NCI-H2171 (cell line): ENCODE data around the gene ERC1.
"Not testable (repeated sequence)": the region's sequence is repeated elsewhere in the genome, so short reads cannot be mapped to it uniquely, and the experiment has no call there.

Experiments
- DNase-seq: peaks from one replicate; lab custom pipeline; 2025; lab: John Stamatoyannopoulos, UW

Gene ERC1

GRCh38 chr12:988646-989045 is 2.4 kb upstream of the ERC1 start:
- no peak for DNase-seq

GRCh38 chr12:989051-989450 is 2.0 kb upstream of the ERC1 start:
- no peak for DNase-seq

DNA sequence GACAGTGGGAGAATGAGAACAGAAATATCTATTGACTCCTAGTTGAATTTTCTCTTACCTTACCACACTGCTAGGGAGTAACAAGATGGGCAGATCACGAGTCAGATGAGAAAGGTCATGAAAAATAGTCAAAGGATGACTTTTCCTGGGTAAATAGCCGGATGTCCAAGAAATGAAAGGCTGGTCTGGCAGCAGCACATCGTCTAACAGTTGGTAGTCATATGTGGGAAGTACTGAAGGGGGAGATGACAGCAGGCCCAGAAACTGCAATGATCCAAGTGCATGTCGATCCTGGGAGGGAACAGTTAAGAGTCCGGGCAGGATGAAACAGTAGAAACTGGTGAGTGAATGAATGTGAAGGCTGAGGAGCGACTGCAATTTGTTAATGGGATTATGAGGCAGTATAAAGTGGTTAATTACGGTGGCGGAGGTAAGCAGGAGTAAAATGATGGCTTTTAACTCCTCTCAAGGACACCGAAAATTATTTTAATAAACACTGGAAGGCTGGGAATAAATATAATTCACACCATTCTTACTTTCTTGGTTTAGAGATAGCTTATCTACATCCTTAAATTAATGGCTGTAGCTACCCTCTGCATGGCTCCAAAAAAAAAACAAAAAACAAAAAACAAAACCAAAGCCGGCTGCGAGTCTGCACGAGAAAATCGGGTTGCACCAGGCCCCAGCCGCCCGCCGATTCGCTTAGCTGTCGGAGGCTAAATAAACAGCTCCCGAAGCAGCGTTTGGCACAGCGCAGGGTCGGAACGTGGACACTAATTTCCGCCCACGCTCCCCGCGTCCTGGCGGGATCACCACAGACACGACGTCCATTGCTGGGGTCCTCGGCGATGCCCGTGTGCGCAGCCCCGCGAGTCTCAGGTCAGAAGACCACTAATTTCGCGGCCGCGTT is 1.0 kb upstream of the ERC1 start:
- peak; percentile 92 for DNase-seq

- peak; percentile 95 for DNase-seq
These were observed 619 bp downstream of the ERC1 start for GRCh38 chr12:991350-992333.

DNA sequence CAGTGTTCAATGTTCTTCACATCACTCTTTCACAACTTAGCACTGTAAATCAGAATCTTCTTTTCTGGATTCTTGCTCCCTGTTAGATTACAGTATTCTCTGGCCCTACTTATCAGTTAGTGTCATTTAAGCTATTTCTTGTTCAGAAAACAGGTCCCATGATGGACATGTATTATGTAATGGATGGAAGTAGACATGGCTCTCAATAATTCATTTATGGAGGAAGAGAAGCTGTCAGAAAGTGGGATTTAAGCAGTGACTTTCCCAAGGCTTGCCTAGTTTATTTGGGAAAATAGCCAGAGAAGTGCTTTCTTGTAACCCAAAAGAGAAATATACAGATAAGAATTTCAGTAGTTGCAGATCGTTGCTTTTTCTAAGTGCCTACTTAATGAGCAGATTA is 1.6 kb downstream of the ERC1 start:
- no peak for DNase-seq

DNA sequence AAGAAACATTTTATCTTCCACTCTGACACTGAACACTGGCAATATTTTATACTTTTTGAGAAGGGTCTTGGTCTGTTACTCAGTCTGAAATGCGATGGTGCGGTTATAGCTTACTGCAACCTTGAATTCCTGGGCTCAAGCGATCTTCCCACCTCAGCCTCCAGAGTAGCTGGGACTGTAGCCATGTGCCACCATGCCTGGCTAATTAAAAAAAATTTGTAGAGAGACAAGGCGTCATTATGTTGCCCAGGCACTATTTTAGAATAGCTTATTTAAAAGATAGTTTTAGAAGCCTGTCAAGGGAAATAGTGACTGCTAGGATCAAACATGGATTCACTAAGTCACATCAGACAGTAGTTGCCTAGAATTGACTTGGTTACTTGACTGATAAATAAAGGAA is 5.9 kb downstream of the ERC1 start:
- DNase-seq: no peak

DNA sequence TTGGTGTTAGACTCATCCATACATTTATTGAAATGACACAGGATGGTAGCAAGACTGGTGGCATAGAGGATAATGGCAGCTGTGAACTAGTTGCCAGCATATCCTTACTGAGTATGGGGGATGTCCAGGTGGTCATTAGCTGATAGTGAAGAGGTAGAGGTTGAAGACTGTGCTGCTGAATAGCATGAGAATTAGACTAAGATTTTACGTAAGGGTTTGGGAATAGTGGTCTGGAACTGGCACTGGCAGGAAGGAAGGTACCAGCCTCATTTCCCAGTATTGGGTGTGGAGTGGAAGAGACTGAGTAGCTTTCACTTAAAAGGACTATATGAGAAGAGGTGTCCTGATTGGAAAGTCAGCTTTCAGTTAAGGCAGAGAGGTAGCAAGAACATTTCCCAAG is 6.5 kb downstream of the ERC1 start:
- no peak for DNase-seq

GRCh38 chr12:998020-998874 is 7.2 kb downstream of the ERC1 start:
- no peak for DNase-seq

DNA sequence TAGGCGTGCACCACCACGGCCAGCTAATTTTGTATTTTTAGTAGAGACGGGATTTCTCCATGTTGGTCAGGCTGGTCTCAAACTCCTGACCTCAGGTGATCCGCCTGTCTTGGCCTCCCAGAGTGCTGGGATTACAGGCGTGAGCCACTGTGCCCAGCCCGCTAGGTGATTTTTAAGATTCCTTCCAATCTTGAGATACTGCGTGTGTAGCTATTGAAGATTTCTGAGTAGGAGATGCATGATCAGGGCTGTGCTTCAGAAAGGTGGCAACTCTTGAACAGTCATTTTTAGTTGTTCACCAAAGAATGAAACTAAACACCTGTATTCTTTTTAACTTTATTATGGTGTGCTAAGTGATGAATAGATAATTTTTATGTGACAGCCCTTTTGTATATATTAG is 8.7 kb downstream of the ERC1 start:
- DNase-seq: not testable (repeated sequence)

GRCh38 chr12:1001507-1001906 is 10.5 kb downstream of the ERC1 start:
- DNase-seq: no peak

- no peak for DNase-seq
These were observed 12.7 kb downstream of the ERC1 start for GRCh38 chr12:1003600-1004271.

- peak; percentile 13 for DNase-seq
These were observed 15.2 kb downstream of the ERC1 start for GRCh38 chr12:1006255-1006654.

- no peak for DNase-seq
These were observed 16.3 kb downstream of the ERC1 start for GRCh38 chr12:1007276-1007675.

- DNase-seq: no peak
These were observed 17.0 kb downstream of the ERC1 start for GRCh38 chr12:1007994-1008393.

- no peak for DNase-seq
These were observed 20.1 kb downstream of the ERC1 start for GRCh38 chr12:1011091-1011490.

GRCh38 chr12:1013618-1014489 is 22.8 kb downstream of the ERC1 start:
- peak; percentile 18 for DNase-seq

DNA sequence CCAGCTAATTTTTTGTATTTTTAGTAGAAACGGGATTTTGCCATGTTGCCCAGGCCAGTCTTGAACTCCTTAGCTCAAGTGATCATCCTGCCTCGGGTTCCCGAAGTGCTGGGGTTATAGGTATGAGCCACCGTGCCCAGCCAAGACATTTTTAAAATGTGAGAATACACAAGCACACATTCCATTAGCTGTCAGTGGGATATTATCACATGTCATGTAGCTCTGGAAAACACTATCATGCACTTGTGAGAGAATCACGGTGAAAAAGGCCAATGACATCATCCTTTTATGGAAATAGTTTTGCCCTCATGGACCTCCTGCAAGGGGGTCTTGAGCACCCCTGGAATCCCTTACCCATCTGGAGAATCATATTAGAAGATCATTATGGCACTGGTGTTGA is 28.3 kb downstream of the ERC1 start:
- DNase-seq: no peak

DNA sequence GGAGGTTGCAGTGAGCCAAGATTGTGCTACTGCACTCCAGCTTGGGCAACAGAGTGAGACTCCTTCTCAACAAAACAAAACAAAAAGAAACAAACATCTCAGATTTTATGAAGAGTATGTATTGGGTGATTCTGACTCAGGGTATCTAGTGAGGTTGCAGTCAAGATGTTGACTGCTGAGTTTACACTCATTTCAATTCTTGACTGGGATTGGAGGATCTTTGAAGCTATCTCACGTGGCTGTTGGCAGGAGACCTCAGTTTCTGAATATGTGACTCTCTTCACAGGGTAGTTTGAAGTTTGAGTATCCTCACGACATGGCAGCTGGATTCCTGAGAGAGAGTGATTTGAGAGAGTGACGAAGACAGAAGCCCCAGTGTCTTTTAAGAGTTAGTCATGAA is 29.4 kb downstream of the ERC1 start:
- DNase-seq: no peak

GRCh38 chr12:1022032-1022970 is 31.3 kb downstream of the ERC1 start:
- no peak for DNase-seq
